HEK293 (cell line): ENCODE measurements around the gene KLHL17.

Experiments used
- GLIS2 ChIP-seq: fragments of 450-650 bp; formaldehyde crosslinking; IDR thresholded peaks from 2 replicates; pipeline ENCODE4 v1.5.1; 2016; ENCODE audit warnings: missing biosample characterization, missing genetic modification characterization
- KLF9 ChIP-seq: fragments of 450-650 bp; formaldehyde crosslinking; IDR thresholded peaks from 2 replicates; pipeline ENCODE4 v1.5.1; 2016; ENCODE audit warnings: missing biosample characterization, missing genetic modification characterization, low read depth
- OVOL3 ChIP-seq: fragments of 450-650 bp; formaldehyde crosslinking; IDR thresholded peaks from 2 replicates; pipeline ENCODE4 v1.5.1; 2016; ENCODE audit warnings: missing biosample characterization, missing genetic modification characterization
- ZBTB7A ChIP-seq: fragments of 450-650 bp; formaldehyde crosslinking; IDR thresholded peaks from 2 replicates; pipeline ENCODE4 v1.5.1; 2016; ENCODE audit warnings: low read depth, missing biosample characterization, missing genetic modification characterization
- ZFHX2 ChIP-seq: fragments of 450-650 bp; formaldehyde crosslinking; conservative IDR thresholded peaks from 2 replicates; pipeline ENCODE4 v1.5.1; 2016; ENCODE audit warnings: missing biosample characterization, missing genetic modification characterization
- ZFP3 ChIP-seq: fragments of 450-650 bp; formaldehyde crosslinking; IDR thresholded peaks from 2 replicates; pipeline ENCODE4 v1.5.1; 2016; ENCODE audit warnings: low read depth, missing biosample characterization, missing genetic modification characterization
- ZFP37 ChIP-seq: fragments of 450-650 bp; formaldehyde crosslinking; IDR thresholded peaks from 2 replicates; pipeline ENCODE4 v1.5.1; 2016; ENCODE audit warnings: missing biosample characterization, missing genetic modification characterization
- ZNF140 ChIP-seq: fragments of 450-650 bp; formaldehyde crosslinking; IDR thresholded peaks from 2 replicates; pipeline ENCODE4 v1.5.1; 2016; ENCODE audit warnings: missing biosample characterization, missing genetic modification characterization
- ZNF155 ChIP-seq: fragments of 450-650 bp; formaldehyde crosslinking; IDR thresholded peaks from 2 replicates; pipeline ENCODE4 v1.5.1; 2016; ENCODE audit warnings: missing biosample characterization, missing genetic modification characterization
- ZNF184 ChIP-seq: fragments of 450-650 bp; IDR thresholded peaks from 2 replicates; pipeline ENCODE4 v1.5.1; 2018; ENCODE audit warnings: missing biosample characterization, mild to moderate bottlenecking, missing genetic modification characterization
- ZNF19 ChIP-seq: fragments of 450-650 bp; formaldehyde crosslinking; IDR thresholded peaks from 2 replicates; pipeline ENCODE4; 2016; ENCODE audit warnings: missing biosample characterization, missing genetic modification characterization, low read depth
- ZNF2 ChIP-seq: fragments of 450-650 bp; formaldehyde crosslinking; IDR thresholded peaks from 2 replicates; pipeline ENCODE4 v1.5.1; 2016; ENCODE audit warnings: missing biosample characterization, missing genetic modification characterization
- ZNF211 ChIP-seq: fragments of 450-650 bp; formaldehyde crosslinking; IDR thresholded peaks from 2 replicates; pipeline ENCODE4 v1.5.1; 2016; ENCODE audit warnings: low read depth, missing biosample characterization, missing genetic modification characterization
- ZNF223 ChIP-seq: fragments of 450-650 bp; formaldehyde crosslinking; IDR thresholded peaks from 2 replicates; pipeline ENCODE4 v1.5.1; 2016; ENCODE audit warnings: missing biosample characterization, missing genetic modification characterization
- ZNF274 ChIP-seq, 2 experiments: fragments of 200-500 bp in 1 of 2; fragments of 450-650 bp in 1 of 2; sonication (Bioruptor generic) in 1 of 2; formaldehyde crosslinking in 1 of 2; IDR thresholded peaks; 2 replicates each; pipeline versions ENCODE4 v1.5.1 to v1.6.1; 2014 to 2016; ENCODE audit warnings: borderline replicate concordance in 1 of 2, inconsistent platforms in 1 of 2, low read length in 1 of 2, missing biosample characterization in 1 of 2, missing genetic modification characterization in 1 of 2
- ZNF311 ChIP-seq: fragments of 450-650 bp; formaldehyde crosslinking; IDR thresholded peaks from 2 replicates; pipeline ENCODE4 v1.5.1; 2017; ENCODE audit warnings: missing biosample characterization, missing genetic modification characterization, borderline replicate concordance
- ZNF37A ChIP-seq: fragments of 450-650 bp; IDR thresholded peaks from 2 replicates; pipeline ENCODE4 v1.5.1; 2018; ENCODE audit warnings: missing biosample characterization, missing genetic modification characterization
- ZNF514 ChIP-seq: fragments of 450-650 bp; formaldehyde crosslinking; IDR thresholded peaks from 2 replicates; pipeline ENCODE4 v1.5.1; 2016; ENCODE audit warnings: missing biosample characterization, missing genetic modification characterization
- ZNF544 ChIP-seq: fragments of 450-650 bp; formaldehyde crosslinking; IDR thresholded peaks from 2 replicates; pipeline ENCODE4 v1.5.0; 2017; ENCODE audit warnings: missing biosample characterization, missing genetic modification characterization
- ZNF623 ChIP-seq: fragments of 450-650 bp; formaldehyde crosslinking; IDR thresholded peaks from 2 replicates; pipeline ENCODE4 v1.5.1; 2016; ENCODE audit warnings: missing biosample characterization, missing genetic modification characterization
- ZNF654 ChIP-seq: fragments of 450-650 bp; formaldehyde crosslinking; IDR thresholded peaks from 2 replicates; pipeline ENCODE4 v1.5.1; 2016; ENCODE audit warnings: low read depth, missing biosample characterization, missing genetic modification characterization
- ZNF658 ChIP-seq: fragments of 450-650 bp; formaldehyde crosslinking; IDR thresholded peaks from 2 replicates; pipeline ENCODE4; 2016; ENCODE audit warnings: missing biosample characterization, missing genetic modification characterization
- ZNF791 ChIP-seq: fragments of 450-650 bp; formaldehyde crosslinking; IDR thresholded peaks from 2 replicates; pipeline ENCODE4 v1.5.1; 2016; ENCODE audit warnings: missing biosample characterization, missing genetic modification characterization
- ZNF830 ChIP-seq: fragments of 450-650 bp; IDR thresholded peaks from 2 replicates; pipeline ENCODE4 v1.5.0; 2018; ENCODE audit warnings: missing biosample characterization, missing genetic modification characterization, low read depth, mild to moderate bottlenecking, moderate library complexity
- ZNF837 ChIP-seq: fragments of 450-650 bp; formaldehyde crosslinking; IDR thresholded peaks from 2 replicates; pipeline ENCODE4 v1.5.1; 2016; ENCODE audit warnings: missing biosample characterization, missing genetic modification characterization
- ZXDB ChIP-seq: fragments of 450-650 bp; formaldehyde crosslinking; IDR thresholded peaks from 2 replicates; pipeline ENCODE4 v1.5.1; 2016; ENCODE audit warnings: missing biosample characterization, missing genetic modification characterization
- TF ChIP-seq, protein P1 (sequence below): fragments of 450-650 bp; formaldehyde crosslinking; IDR thresholded peaks from 2 replicates; pipeline ENCODE4 v1.5.1; 2016; ENCODE audit warnings: missing biosample characterization, missing genetic modification characterization
- TF ChIP-seq, protein P2 (sequence below): fragments of 450-650 bp; formaldehyde crosslinking; IDR thresholded peaks from 2 replicates; pipeline ENCODE4 v1.5.1; 2016; ENCODE audit warnings: missing biosample characterization, missing genetic modification characterization
- TF ChIP-seq, protein P3 (sequence below): fragments of 450-650 bp; formaldehyde crosslinking; IDR thresholded peaks from 2 replicates; pipeline ENCODE4 v1.5.1; 2016; ENCODE audit warnings: missing biosample characterization, missing genetic modification characterization, borderline replicate concordance
- TF ChIP-seq, protein P4 (sequence below): fragments of 450-650 bp; formaldehyde crosslinking; IDR thresholded peaks from 2 replicates; pipeline ENCODE4 v1.5.1; 2016; ENCODE audit warnings: missing biosample characterization, missing genetic modification characterization
- TF ChIP-seq, protein P5 (sequence below): fragments of 450-650 bp; formaldehyde crosslinking; IDR thresholded peaks from 2 replicates; pipeline ENCODE4 v1.5.1; 2017; ENCODE audit warnings: missing biosample characterization, missing genetic modification characterization

KLHL17 gene

DNA sequence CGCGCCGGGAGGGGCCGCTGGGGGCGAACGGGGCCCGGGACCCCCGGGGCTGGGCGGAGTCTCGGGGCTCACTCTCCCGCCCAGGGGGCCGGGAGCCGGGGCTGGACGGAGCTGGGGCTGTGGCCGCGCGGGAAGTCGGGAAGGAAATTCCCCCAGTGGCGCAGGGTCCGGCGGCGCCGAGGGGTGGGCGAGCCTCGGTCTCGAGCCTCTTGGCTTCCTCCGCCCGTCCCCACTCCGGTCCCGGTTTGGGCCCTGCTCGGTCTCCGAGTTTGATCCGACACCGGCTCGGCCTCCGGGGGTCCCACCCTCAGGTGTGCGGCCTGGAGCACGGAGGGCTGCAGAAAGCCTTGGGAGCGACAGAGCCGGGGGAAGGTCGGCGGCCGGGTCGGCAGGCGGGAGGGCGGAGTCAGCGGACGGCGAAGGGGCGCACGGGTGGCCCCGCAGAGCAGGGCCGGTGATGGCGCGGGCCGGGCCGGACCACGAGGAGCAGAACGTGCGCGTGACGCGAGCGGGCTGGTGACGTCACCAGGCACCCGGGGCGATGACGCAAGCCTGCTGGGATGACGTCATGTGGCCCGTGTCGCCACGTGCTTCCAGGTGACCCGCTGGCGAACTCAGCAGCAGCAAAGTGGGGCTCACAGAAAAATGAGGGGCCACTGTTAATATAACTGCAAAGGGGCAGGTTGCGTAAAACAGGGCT is 40.1 kb downstream of the KLHL17 start (continued):
- no peak for TF ChIP-seq ZNF274 (IDR thresholded peaks at IDR 0.05; ENCODE audit: low read length)
- TF ChIP-seq ZNF274 (tag by site-specific recombination; IDR thresholded peaks at IDR 0.05; ENCODE audit: borderline replicate concordance): no peak
- no peak for TF ChIP-seq ZFP3 (tag by site-specific recombination)
- no peak for TF ChIP-seq ZNF140 (tag by site-specific recombination)
- TF ChIP-seq, protein P1, sequence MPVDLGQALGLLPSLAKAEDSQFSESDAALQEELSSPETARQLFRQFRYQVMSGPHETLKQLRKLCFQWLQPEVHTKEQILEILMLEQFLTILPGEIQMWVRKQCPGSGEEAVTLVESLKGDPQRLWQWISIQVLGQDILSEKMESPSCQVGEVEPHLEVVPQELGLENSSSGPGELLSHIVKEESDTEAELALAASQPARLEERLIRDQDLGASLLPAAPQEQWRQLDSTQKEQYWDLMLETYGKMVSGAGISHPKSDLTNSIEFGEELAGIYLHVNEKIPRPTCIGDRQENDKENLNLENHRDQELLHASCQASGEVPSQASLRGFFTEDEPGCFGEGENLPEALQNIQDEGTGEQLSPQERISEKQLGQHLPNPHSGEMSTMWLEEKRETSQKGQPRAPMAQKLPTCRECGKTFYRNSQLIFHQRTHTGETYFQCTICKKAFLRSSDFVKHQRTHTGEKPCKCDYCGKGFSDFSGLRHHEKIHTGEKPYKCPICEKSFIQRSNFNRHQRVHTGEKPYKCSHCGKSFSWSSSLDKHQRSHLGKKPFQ (tag by site-specific recombination): peak; percentile 63
- TF ChIP-seq, protein P2, sequence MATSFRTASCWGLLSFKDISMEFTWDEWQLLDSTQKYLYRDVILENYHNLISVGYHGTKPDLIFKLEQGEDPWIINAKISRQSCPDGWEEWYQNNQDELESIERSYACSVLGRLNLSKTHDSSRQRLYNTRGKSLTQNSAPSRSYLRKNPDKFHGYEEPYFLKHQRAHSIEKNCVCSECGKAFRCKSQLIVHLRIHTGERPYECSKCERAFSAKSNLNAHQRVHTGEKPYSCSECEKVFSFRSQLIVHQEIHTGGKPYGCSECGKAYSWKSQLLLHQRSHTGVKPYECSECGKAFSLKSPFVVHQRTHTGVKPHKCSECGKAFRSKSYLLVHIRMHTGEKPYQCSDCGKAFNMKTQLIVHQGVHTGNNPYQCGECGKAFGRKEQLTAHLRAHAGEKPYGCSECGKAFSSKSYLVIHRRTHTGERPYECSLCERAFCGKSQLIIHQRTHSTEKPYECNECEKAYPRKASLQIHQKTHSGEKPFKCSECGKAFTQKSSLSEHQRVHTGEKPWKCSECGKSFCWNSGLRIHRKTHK (tag by site-specific recombination): no peak
- TF ChIP-seq ZNF658: 0 out of 2 replicates have a peak, but pooled peaks have one; percentile 69
- no peak for TF ChIP-seq ZNF544
- TF ChIP-seq ZNF223: peak; percentile 37; the same call in 1 of the 2 replicates
- peak; percentile 90 for TF ChIP-seq ZNF184 (tag by site-specific recombination)
- peak; percentile 53; the same call in 1 of the 2 replicates for TF ChIP-seq OVOL3 (tag by site-specific recombination)
- peak; percentile 27; the same call in 1 of the 2 replicates for TF ChIP-seq ZNF837 (tag by site-specific recombination)
- TF ChIP-seq, protein P3, sequence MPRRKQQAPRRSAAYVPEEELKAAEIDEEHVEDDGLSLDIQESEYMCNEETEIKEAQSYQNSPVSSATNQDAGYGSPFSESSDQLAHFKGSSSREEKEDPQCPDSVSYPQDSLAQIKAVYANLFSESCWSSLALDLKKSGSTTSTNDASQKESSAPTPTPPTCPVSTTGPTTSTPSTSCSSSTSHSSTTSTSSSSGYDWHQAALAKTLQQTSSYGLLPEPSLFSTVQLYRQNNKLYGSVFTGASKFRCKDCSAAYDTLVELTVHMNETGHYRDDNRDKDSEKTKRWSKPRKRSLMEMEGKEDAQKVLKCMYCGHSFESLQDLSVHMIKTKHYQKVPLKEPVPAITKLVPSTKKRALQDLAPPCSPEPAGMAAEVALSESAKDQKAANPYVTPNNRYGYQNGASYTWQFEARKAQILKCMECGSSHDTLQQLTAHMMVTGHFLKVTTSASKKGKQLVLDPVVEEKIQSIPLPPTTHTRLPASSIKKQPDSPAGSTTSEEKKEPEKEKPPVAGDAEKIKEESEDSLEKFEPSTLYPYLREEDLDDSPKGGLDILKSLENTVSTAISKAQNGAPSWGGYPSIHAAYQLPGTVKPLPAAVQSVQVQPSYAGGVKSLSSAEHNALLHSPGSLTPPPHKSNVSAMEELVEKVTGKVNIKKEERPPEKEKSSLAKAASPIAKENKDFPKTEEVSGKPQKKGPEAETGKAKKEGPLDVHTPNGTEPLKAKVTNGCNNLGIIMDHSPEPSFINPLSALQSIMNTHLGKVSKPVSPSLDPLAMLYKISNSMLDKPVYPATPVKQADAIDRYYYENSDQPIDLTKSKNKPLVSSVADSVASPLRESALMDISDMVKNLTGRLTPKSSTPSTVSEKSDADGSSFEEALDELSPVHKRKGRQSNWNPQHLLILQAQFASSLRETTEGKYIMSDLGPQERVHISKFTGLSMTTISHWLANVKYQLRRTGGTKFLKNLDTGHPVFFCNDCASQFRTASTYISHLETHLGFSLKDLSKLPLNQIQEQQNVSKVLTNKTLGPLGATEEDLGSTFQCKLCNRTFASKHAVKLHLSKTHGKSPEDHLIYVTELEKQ (tag by site-specific recombination): peak; percentile 96
- no peak for TF ChIP-seq ZNF514 (tag by site-specific recombination)
- TF ChIP-seq ZNF19: no peak
- TF ChIP-seq ZFP37 (tag by site-specific recombination): 0 out of 2 replicates have a peak, but pooled peaks have one; percentile 45
- no peak for TF ChIP-seq ZNF830 (tag by site-specific recombination)
- TF ChIP-seq, protein P4, sequence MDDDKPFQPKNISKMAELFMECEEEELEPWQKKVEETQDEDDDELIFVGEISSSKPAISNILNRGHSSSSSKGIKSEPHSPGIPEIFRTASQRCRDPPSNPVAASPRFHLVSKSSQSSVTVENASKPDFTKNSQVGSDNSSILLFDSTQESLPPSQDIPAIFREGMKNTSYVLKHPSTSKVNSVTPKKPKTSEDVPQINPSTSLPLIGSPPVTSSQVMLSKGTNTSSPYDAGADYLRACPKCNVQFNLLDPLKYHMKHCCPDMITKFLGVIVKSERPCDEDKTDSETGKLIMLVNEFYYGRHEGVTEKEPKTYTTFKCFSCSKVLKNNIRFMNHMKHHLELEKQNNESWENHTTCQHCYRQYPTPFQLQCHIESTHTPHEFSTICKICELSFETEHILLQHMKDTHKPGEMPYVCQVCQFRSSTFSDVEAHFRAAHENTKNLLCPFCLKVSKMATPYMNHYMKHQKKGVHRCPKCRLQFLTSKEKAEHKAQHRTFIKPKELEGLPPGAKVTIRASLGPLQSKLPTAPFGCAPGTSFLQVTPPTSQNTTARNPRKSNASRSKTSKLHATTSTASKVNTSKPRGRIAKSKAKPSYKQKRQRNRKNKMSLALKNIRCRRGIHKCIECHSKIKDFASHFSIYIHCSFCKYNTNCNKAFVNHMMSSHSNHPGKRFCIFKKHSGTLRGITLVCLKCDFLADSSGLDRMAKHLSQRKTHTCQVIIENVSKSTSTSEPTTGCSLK: no peak
- TF ChIP-seq ZBTB7A: peak; percentile 93
- no peak for TF ChIP-seq ZNF654 (tag by site-specific recombination)
- no peak; the same call in 1 of the 2 replicates for TF ChIP-seq ZNF37A
- TF ChIP-seq ZNF791 (tag by site-specific recombination): no peak
- no peak for TF ChIP-seq ZNF211 (tag by site-specific recombination)
- peak; percentile 76 for TF ChIP-seq ZNF2 (tag by site-specific recombination)
- TF ChIP-seq ZNF311 (tag by site-specific recombination): no peak
- TF ChIP-seq ZNF155 (tag by site-specific recombination): no peak
- TF ChIP-seq, protein P5, sequence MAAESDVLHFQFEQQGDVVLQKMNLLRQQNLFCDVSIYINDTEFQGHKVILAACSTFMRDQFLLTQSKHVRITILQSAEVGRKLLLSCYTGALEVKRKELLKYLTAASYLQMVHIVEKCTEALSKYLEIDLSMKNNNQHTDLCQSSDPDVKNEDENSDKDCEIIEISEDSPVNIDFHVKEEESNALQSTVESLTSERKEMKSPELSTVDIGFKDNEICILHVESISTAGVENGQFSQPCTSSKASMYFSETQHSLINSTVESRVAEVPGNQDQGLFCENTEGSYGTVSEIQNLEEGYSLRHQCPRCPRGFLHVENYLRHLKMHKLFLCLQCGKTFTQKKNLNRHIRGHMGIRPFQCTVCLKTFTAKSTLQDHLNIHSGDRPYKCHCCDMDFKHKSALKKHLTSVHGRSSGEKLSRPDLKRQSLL (tag by site-specific recombination): peak; percentile 64
- TF ChIP-seq ZFHX2 (tag by site-specific recombination): peak; percentile 56
- TF ChIP-seq KLF9 (tag by site-specific recombination): peak; percentile 63
- TF ChIP-seq GLIS2: peak; percentile 95
- peak; percentile 33; the same call in 1 of the 2 replicates for TF ChIP-seq ZNF623 (tag by site-specific recombination)
- peak; percentile 99 for TF ChIP-seq ZXDB (tag by site-specific recombination)
